AG10803 (cell line): Measurements from ENCODE around the gene OR5AU1.

Experiments
- DNase-seq: peaks from one replicate; pipeline ENCODE4 v3.0.0; 2010; ENCODE audit warnings: low read depth
- H3K4me3 ChIP-seq: 2 replicates; pipeline ENCODE4 v1.5.1; 2011; ENCODE audit warnings: mild to moderate bottlenecking, low read length, control low read depth
- CTCF ChIP-seq: conservative IDR thresholded peaks from 2 replicates; pipeline ENCODE4 v1.5.1; 2011; ENCODE audit warnings: mild to moderate bottlenecking, low read length, control low read depth, inconsistent platforms

Gene OR5AU1

GRCh38 chr14:21155963-21156362 is at the start of gene OR5AU1:
Gene OR5AU1 (minus strand): TSS chr14:21156063. CDS start chr14:21155872, 191 bp downstream.
- no peak for DNase-seq
- no peak for TF ChIP-seq CTCF
- H3K4me3 ChIP-seq: no peak within 1 kb of the TSS

GRCh38 chr14:21205026-21205677 is 49.3 kb upstream of the OR5AU1 start:
- no peak for TF ChIP-seq CTCF
- H3K4me3 ChIP-seq: no peak overlapping the region
- no peak for DNase-seq

- no peak for DNase-seq
These were observed 48.5 kb upstream of the OR5AU1 start for GRCh38 chr14:21204167-21205025.

GRCh38 chr14:21203470-21204166 is 47.8 kb upstream of the OR5AU1 start:
- DNase-seq: no peak
- no peak for TF ChIP-seq CTCF
- H3K4me3 ChIP-seq: no peak overlapping the region

More at GRCh38 chr14:21204167-21205025, 48.5 kb upstream of the OR5AU1 start:
- H3K4me3 ChIP-seq: no peak overlapping the region
- TF ChIP-seq CTCF: no peak

- no peak for TF ChIP-seq CTCF
- no peak overlapping the region for H3K4me3 ChIP-seq
- no peak for DNase-seq
These were observed 46.8 kb upstream of the OR5AU1 start for GRCh38 chr14:21202463-21203358.

- no peak overlapping the region for H3K4me3 ChIP-seq
- DNase-seq: peak; percentile 29
- no peak for TF ChIP-seq CTCF
These were observed 46.0 kb upstream of the OR5AU1 start for GRCh38 chr14:21201732-21202462.
